H9 (cell line): ENCODE results near the gene PTCD2. TPM values are rescaled to one million over a fixed set of nuclear protein-coding genes. Genes with fewer than 3 reads are reported as not detected.

Experiments
- DNase-seq: peaks from one replicate; pipeline ENCODE4 v3.0.0-alpha.2; 2017
- H2AFZ ChIP-seq: one replicate; pipeline ENCODE4 v1.6.1; 2013; ENCODE audit warnings: mild to moderate bottlenecking, low read length, control low read depth, moderate library complexity
- H2AK5ac ChIP-seq: 2 replicates; pipeline ENCODE4 v1.6.1; 2013; ENCODE audit warnings: low read length, control low read depth, mixed read lengths; ENCODE audit not compliant: insufficient read length
- H2BK120ac ChIP-seq: one replicate; pipeline ENCODE4 v1.6.1; 2013; ENCODE audit warnings: low read depth, mild to moderate bottlenecking, low read length, control low read depth, inconsistent platforms; ENCODE audit not compliant: poor library complexity, severe bottlenecking
- H2BK12ac ChIP-seq: 2 replicates; pipeline ENCODE4 v1.6.1; 2013; ENCODE audit warnings: low read length, control low read depth, mixed read lengths, low read depth; ENCODE audit not compliant: insufficient read length
- H2BK15ac ChIP-seq: 2 replicates; pipeline ENCODE4 v1.6.1; 2013; ENCODE audit warnings: low read depth, low read length, control low read depth
- H2BK20ac ChIP-seq: one replicate; pipeline ENCODE4 v1.6.1; 2013; ENCODE audit warnings: low read depth, mild to moderate bottlenecking, low read length, control low read depth, inconsistent platforms; ENCODE audit not compliant: poor library complexity, severe bottlenecking
- H2BK5ac ChIP-seq: 2 replicates; pipeline ENCODE4 v1.6.1; 2013; ENCODE audit warnings: low read length, control low read depth, mixed read lengths; ENCODE audit not compliant: insufficient read length
- H3K14ac ChIP-seq: 2 replicates; pipeline ENCODE4 v1.6.1; 2013; ENCODE audit warnings: low read length, control low read depth; ENCODE audit not compliant: insufficient read depth
- H3K18ac ChIP-seq: 2 replicates; pipeline ENCODE4 v1.6.1; 2013; ENCODE audit warnings: low read depth, mild to moderate bottlenecking, mixed read lengths, low read length, control low read depth; ENCODE audit not compliant: insufficient read length
- H3K23ac ChIP-seq: 2 replicates; pipeline ENCODE4 v1.6.1; 2013; ENCODE audit warnings: low read length, control low read depth, mixed read lengths, low read depth; ENCODE audit not compliant: insufficient read length
- H3K23me2 ChIP-seq: 2 replicates; pipeline ENCODE4 v1.6.1; 2013; ENCODE audit warnings: low read depth, mild to moderate bottlenecking, mixed read lengths, low read length, control low read depth; ENCODE audit not compliant: insufficient read length, poor library complexity, severe bottlenecking
- H3K27ac ChIP-seq: 2 replicates; pipeline ENCODE4 v1.5.1; 2013; ENCODE audit warnings: low read length, control low read depth, mixed read lengths, low read depth; ENCODE audit not compliant: insufficient read length
- H3K27me3 ChIP-seq: 2 replicates; pipeline ENCODE4 v1.6.1; 2013; ENCODE audit warnings: low read length, control low read depth, inconsistent platforms; ENCODE audit not compliant: insufficient read depth
- H3K4ac ChIP-seq: 2 replicates; pipeline ENCODE4 v1.6.1; 2013; ENCODE audit warnings: low read depth, mild to moderate bottlenecking, control low read depth, inconsistent platforms, low read length, moderate library complexity
- H3K4me1 ChIP-seq: 2 replicates; pipeline ENCODE4 v1.6.1; 2013; ENCODE audit warnings: low read length, control low read depth, inconsistent platforms; ENCODE audit not compliant: insufficient read depth
- H3K4me2 ChIP-seq: 2 replicates; pipeline ENCODE4 v1.6.1; 2013; ENCODE audit warnings: low read length, control low read depth, mixed read lengths; ENCODE audit not compliant: insufficient read length, insufficient read depth
- H3K56ac ChIP-seq: 2 replicates; pipeline ENCODE4 v1.6.1; 2013; ENCODE audit warnings: low read depth, mild to moderate bottlenecking, mixed read lengths, low read length, control low read depth; ENCODE audit not compliant: insufficient read length
- H3K79me1 ChIP-seq: 2 replicates; pipeline ENCODE4 v1.6.1; 2013; ENCODE audit warnings: low read depth, mild to moderate bottlenecking, moderate library complexity, low read length, control low read depth, inconsistent platforms; ENCODE audit not compliant: insufficient read depth, poor library complexity, severe bottlenecking
- H3K79me2 ChIP-seq: 2 replicates; pipeline ENCODE4 v1.6.1; 2013; ENCODE audit warnings: low read length, control low read depth, inconsistent platforms; ENCODE audit not compliant: insufficient read depth
- H3K9ac ChIP-seq: 2 replicates; pipeline ENCODE4 v1.6.1; 2013; ENCODE audit warnings: low read length, control low read depth, mixed read lengths; ENCODE audit not compliant: insufficient read length; ENCODE audit errors: extremely low read depth
- H3K9me3 ChIP-seq: one replicate; pipeline ENCODE4 v1.6.1; 2013; ENCODE audit warnings: low read depth, low read length, inconsistent platforms; ENCODE audit not compliant: control insufficient read depth
- H3T11ph ChIP-seq: one replicate; pipeline ENCODE4 v1.6.1; 2013; ENCODE audit warnings: mild to moderate bottlenecking, low read length, control low read depth, inconsistent platforms
- H4K20me1 ChIP-seq: one replicate; pipeline ENCODE4 v1.6.1; 2013; ENCODE audit not compliant: control insufficient read depth, insufficient read length, insufficient read depth
- H4K5ac ChIP-seq: 2 replicates; pipeline ENCODE4 v1.6.1; 2013; ENCODE audit warnings: low read depth, mild to moderate bottlenecking, mixed read lengths, low read length, control low read depth; ENCODE audit not compliant: insufficient read length
- H4K8ac ChIP-seq: replicated peaks from 2 replicates; pipeline ENCODE4 v1.6.1; 2013; ENCODE audit warnings: low read length, control low read depth, mixed read lengths, low read depth; ENCODE audit not compliant: insufficient read length
- H4K91ac ChIP-seq: 2 replicates; pipeline ENCODE4 v1.6.1; 2013; ENCODE audit warnings: low read depth, mild to moderate bottlenecking, moderate library complexity, mixed read lengths, low read length, control low read depth; ENCODE audit not compliant: insufficient read length
- H3K27ac Mint-ChIP-seq, 3 experiments: 2 replicates in 2 of 3; 3 replicates in 1 of 3; pipeline ENCODE4 v1.8.0; 2020 to 2021; ENCODE audit warnings: mixed read lengths in 3 of 3, mild to moderate bottlenecking in 1 of 3, moderate library complexity in 1 of 3
- H3K27me3 Mint-ChIP-seq: 2 replicates; pipeline ENCODE4 v1.8.0; 2021; ENCODE audit warnings: low read depth, mild to moderate bottlenecking, moderate library complexity, mixed read lengths
- H3K36me3 Mint-ChIP-seq, 3 experiments: 2 replicates in 2 of 3; 3 replicates in 1 of 3; pipeline ENCODE4 v1.8.0; 2020 to 2021; ENCODE audit warnings: low read depth in 3 of 3, mixed read lengths in 3 of 3; ENCODE audit not compliant: insufficient read depth in 1 of 3
- H3K4me1 Mint-ChIP-seq, 2 experiments: 2 replicates each; pipeline ENCODE4 v1.8.0; 2020; ENCODE audit warnings: mixed read lengths in 2 of 2
- H3K4me3 Mint-ChIP-seq, 2 experiments: 2 replicates in 1 of 2; 3 replicates in 1 of 2; pipeline ENCODE4 v1.8.0; 2020 to 2021; ENCODE audit warnings: mild to moderate bottlenecking in 2 of 2, mixed read lengths in 2 of 2, moderate library complexity in 1 of 2
- H3K9me3 Mint-ChIP-seq, 2 experiments: 2 replicates in 1 of 2; 3 replicates in 1 of 2; pipeline ENCODE4 v1.8.0; 2020; ENCODE audit warnings: mild to moderate bottlenecking in 2 of 2, mixed read lengths in 2 of 2, moderate library complexity in 1 of 2
- WGBS: extraction: QIAGEN DNeasy Blood & Tissue Kit; methylation state at CpG from one replicate; pipeline ENCODE4 v1.1.7; 2013; ENCODE audit warnings: missing lambda C conversion rate, low lambda C conversion rate, mixed read lengths; ENCODE audit not compliant: insufficient read length; ENCODE audit errors: extremely low coverage; 5-methylcytosine and 5-hydroxymethylcytosine counted together
- total RNA-seq: library from RNA; stranded (reverse); gene quantifications from 2 replicates; pipeline ENCODE4 v1.2.1, GENCODE V29; 2021
- TF ChIP-seq, protein P1 (sequence below): fragments of 200-600 bp; sonication (generic); conservative IDR thresholded peaks from 3 replicates; pipeline ENCODE4 v1.8.0; 2021; ENCODE audit warnings: antibody characterized with exemption, mild to moderate bottlenecking

Gene PTCD2
- total RNA-seq, 1 experiment from 2014 or later = 12.7 TPM

- Mint-ChIP-seq H3K27me3 (no peaks in the 10 kb centered on the region), H3K4me1 (0 out of 4 replicates have a peak, but pooled peaks cover 0 to 3% of the 10 kb centered on the region in 2 experiments), H3K9me3 (no peaks in the 10 kb centered on the region), H3K36me3 (peaks cover 4 to 39% (median 38%) of the 10 kb centered on the region in 3 experiments; a peak in 5 of 7 replicates), H3K27ac (no peak overlapping the region), H3K4me3 (no peak overlapping the region)
- H3K14ac ChIP-seq = no peak overlapping the region
- WGBS = no CpG with 5 or more reads among the region's 1 CpG
- H4K8ac ChIP-seq = no peak overlapping the region
- no peak overlapping the region for H2BK12ac ChIP-seq
- TF ChIP-seq, protein P1, sequence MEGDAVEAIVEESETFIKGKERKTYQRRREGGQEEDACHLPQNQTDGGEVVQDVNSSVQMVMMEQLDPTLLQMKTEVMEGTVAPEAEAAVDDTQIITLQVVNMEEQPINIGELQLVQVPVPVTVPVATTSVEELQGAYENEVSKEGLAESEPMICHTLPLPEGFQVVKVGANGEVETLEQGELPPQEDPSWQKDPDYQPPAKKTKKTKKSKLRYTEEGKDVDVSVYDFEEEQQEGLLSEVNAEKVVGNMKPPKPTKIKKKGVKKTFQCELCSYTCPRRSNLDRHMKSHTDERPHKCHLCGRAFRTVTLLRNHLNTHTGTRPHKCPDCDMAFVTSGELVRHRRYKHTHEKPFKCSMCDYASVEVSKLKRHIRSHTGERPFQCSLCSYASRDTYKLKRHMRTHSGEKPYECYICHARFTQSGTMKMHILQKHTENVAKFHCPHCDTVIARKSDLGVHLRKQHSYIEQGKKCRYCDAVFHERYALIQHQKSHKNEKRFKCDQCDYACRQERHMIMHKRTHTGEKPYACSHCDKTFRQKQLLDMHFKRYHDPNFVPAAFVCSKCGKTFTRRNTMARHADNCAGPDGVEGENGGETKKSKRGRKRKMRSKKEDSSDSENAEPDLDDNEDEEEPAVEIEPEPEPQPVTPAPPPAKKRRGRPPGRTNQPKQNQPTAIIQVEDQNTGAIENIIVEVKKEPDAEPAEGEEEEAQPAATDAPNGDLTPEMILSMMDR = no peak
- no peak overlapping the region for H3K9ac ChIP-seq
- no peaks in the 10 kb centered on the region for H3K79me1 ChIP-seq
- H3K23me2 ChIP-seq = no peaks in the 10 kb centered on the region
- DNase-seq = no peak
- H3T11ph ChIP-seq = no peak overlapping the region
- no peaks in the 10 kb centered on the region for H3K9me3 ChIP-seq
- no peak overlapping the region for H4K5ac ChIP-seq
- no peak overlapping the region for H3K18ac ChIP-seq
- no peak overlapping the region for H2AK5ac ChIP-seq
- no peak overlapping the region for H3K56ac ChIP-seq
- H3K27me3 ChIP-seq = no peaks in the 10 kb centered on the region
- no peak overlapping the region for H2BK120ac ChIP-seq
- H2BK20ac ChIP-seq = no peak overlapping the region
- H2BK5ac ChIP-seq = no peak overlapping the region
- no peak overlapping the region for H4K91ac ChIP-seq
- no peak overlapping the region for H3K23ac ChIP-seq
- no peaks in the 10 kb centered on the region for H4K20me1 ChIP-seq
- H3K4me2 ChIP-seq = no peak overlapping the region
- H3K4ac ChIP-seq = no peak overlapping the region
- no peaks in the 10 kb centered on the region for H3K79me2 ChIP-seq
- no peak overlapping the region for H3K27ac ChIP-seq
- H2AFZ ChIP-seq = no peak overlapping the region
- no peaks in the 10 kb centered on the region for H3K4me1 ChIP-seq
- no peak overlapping the region for H2BK15ac ChIP-seq
Observed at GRCh38 chr5:72337159-72337558, 17.0 kb downstream of the PTCD2 start.
